HG03139 (cell line): ENCODE results near the gene CACNA2D1.

Experiments used
- ATAC-seq: cut with Tn5 transposase; IDR thresholded peaks from one replicate; pipeline ENCODE4 v1.9.1; 2021; ENCODE audit not compliant: unreplicated experiment

Gene CACNA2D1

DNA sequence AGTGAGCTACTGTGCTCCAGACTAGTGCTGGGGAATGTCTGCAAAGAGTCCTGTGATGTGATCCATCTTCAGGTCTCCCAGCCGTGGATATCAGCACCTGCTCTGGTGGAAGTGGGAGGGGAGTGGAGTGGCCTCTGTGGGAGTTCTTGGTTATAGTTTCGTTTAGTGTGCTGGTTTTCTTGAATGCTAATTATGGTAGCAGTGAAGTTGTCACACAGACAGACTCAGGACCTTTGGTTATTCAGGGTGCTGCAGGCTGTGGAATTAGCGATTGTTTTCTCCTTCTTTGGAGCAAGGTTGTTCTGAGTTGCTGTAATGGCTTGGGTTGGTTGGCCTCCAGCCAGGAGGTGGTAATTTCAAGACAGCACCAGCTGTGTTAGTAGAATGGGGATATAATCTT is 541.0 kb downstream of the CACNA2D1 start:
- ATAC-seq: no peak
